Measurements from ENCODE around the gene TCOF1. TPM values are rescaled to one million over a fixed set of nuclear protein-coding genes. Genes with fewer than 3 reads are reported as not detected.

TCOF1 gene
- total RNA-seq, 1 experiment from 2014 or later, result 33.7 TPM

- DNase-seq (ENCODE audit: low read depth), result no peak
Measured at GRCh38 chr5:150325426-150325825, 32.1 kb upstream of the TCOF1 start.

- DNase-seq (ENCODE audit: low read depth), result no peak
Measured at GRCh38 chr5:150326707-150327106, 30.8 kb upstream of the TCOF1 start.

- DNase-seq (ENCODE audit: low read depth), result no peak
Measured at GRCh38 chr5:150327139-150327538, 30.4 kb upstream of the TCOF1 start.

GRCh38 chr5:150328515-150328914 is 29.0 kb upstream of the TCOF1 start:
- DNase-seq (ENCODE audit: low read depth), result no peak

- DNase-seq (ENCODE audit: low read depth), result no peak
Measured at GRCh38 chr5:150329038-150329437, 28.5 kb upstream of the TCOF1 start.

- no peak for DNase-seq (ENCODE audit: low read depth)
Measured at GRCh38 chr5:150329881-150330876, 27.3 kb upstream of the TCOF1 start.

- no peak for DNase-seq (ENCODE audit: low read depth)
Measured at GRCh38 chr5:150333400-150333799, 24.1 kb upstream of the TCOF1 start.

GRCh38 chr5:150335778-150336177 is 21.7 kb upstream of the TCOF1 start:
- DNase-seq (ENCODE audit: low read depth), result no peak

- no peak for DNase-seq (ENCODE audit: low read depth)
Measured at GRCh38 chr5:150338546-150338945, 19.0 kb upstream of the TCOF1 start.

- DNase-seq (ENCODE audit: low read depth), result no peak
Measured at GRCh38 chr5:150339165-150339564, 18.3 kb upstream of the TCOF1 start.

GRCh38 chr5:150339841-150340240 is 17.7 kb upstream of the TCOF1 start:
- DNase-seq (ENCODE audit: low read depth), result no peak

GRCh38 chr5:150340614-150341255 is 16.8 kb upstream of the TCOF1 start:
- no peak for DNase-seq (ENCODE audit: low read depth)

GRCh38 chr5:150341331-150341730 is 16.2 kb upstream of the TCOF1 start:
- no peak for DNase-seq (ENCODE audit: low read depth)

- DNase-seq (ENCODE audit: low read depth), result no peak
Measured at GRCh38 chr5:150341989-150342388, 15.5 kb upstream of the TCOF1 start.

- peak; percentile 83 for DNase-seq (ENCODE audit: low read depth)
Measured at GRCh38 chr5:150342583-150342982, 14.9 kb upstream of the TCOF1 start.

GRCh38 chr5:150343994-150344631 is 13.4 kb upstream of the TCOF1 start:
- no peak for DNase-seq (ENCODE audit: low read depth)

- no peak for DNase-seq (ENCODE audit: low read depth)
Measured at GRCh38 chr5:150345716-150346115, 11.8 kb upstream of the TCOF1 start.

- DNase-seq (ENCODE audit: low read depth), result no peak
Measured at GRCh38 chr5:150346592-150346991, 10.9 kb upstream of the TCOF1 start.

- DNase-seq (ENCODE audit: low read depth), result no peak
Measured at GRCh38 chr5:150347003-150347402, 10.5 kb upstream of the TCOF1 start.

- DNase-seq (ENCODE audit: low read depth), result no peak
Measured at GRCh38 chr5:150347451-150347850, 10.0 kb upstream of the TCOF1 start.

- no peak for DNase-seq (ENCODE audit: low read depth)
Measured at GRCh38 chr5:150349681-150350275, 7.7 kb upstream of the TCOF1 start.

Measured in M059J (cell line).